GM23338 (cell line): ENCODE results near the gene CDYL. TPM values are rescaled to one million over a fixed set of nuclear protein-coding genes. Genes with fewer than 3 reads are reported as not detected.
A peak's percentile ranks its signal among the peaks of the same experiment; 100 is the strongest.

Source experiments
- ATAC-seq: fragments of 200-7000 bp; cut with Tn5 transposase; 3 replicates; pipeline ENCODE4 v1.9.1; 2020
- DNase-seq: peaks from one replicate; pipeline ENCODE4 v3.0.0-alpha.2; 2015; ENCODE audit warnings: low spot score
- H2AFZ ChIP-seq: fragments of 200-600 bp; sonication (generic); 2 replicates; pipeline ENCODE4 v1.8.0; 2016; ENCODE audit warnings: antibody characterized with exemption, mild to moderate bottlenecking, moderate library complexity
- H3F3A ChIP-seq: fragments of 200-600 bp; sonication (generic); replicated peaks from 2 replicates; pipeline ENCODE4 v1.8.0; 2017; ENCODE audit warnings: antibody characterized with exemption, mixed run types, low read depth
- H3K27ac ChIP-seq: fragments of 200-600 bp; sonication (generic); 2 replicates; pipeline ENCODE4 v1.6.1; 2016; ENCODE audit warnings: low read depth
- H3K27me3 ChIP-seq: fragments of 200-600 bp; sonication (generic); 2 replicates; pipeline ENCODE4 v1.8.0; 2016; ENCODE audit warnings: mild to moderate bottlenecking, mixed run types, moderate library complexity; ENCODE audit not compliant: insufficient read depth
- H3K36me3 ChIP-seq: fragments of 200-600 bp; sonication (generic); 2 replicates; pipeline ENCODE4 v1.8.0; 2016; ENCODE audit warnings: mild to moderate bottlenecking; ENCODE audit not compliant: insufficient read depth
- H3K4me1 ChIP-seq: fragments of 200-600 bp; sonication (generic); 2 replicates; pipeline ENCODE4 v1.8.0; 2016; ENCODE audit warnings: mild to moderate bottlenecking, moderate library complexity; ENCODE audit not compliant: insufficient read depth
- H3K4me2 ChIP-seq: fragments of 200-600 bp; sonication (generic); 2 replicates; pipeline ENCODE4 v1.7.1; 2017; ENCODE audit warnings: mixed run types
- H3K4me3 ChIP-seq: fragments of 200-600 bp; sonication (generic); 2 replicates; pipeline ENCODE4 v1.6.1; 2016; ENCODE audit warnings: mixed run types
- H3K79me2 ChIP-seq: fragments of 200-600 bp; sonication (generic); replicated peaks from 2 replicates; pipeline ENCODE4 v1.8.0; 2017; ENCODE audit warnings: mild to moderate bottlenecking; ENCODE audit not compliant: insufficient read depth
- H3K9me2 ChIP-seq: fragments of 200-600 bp; sonication (generic); 2 replicates; pipeline ENCODE4 v1.8.0; 2017; ENCODE audit not compliant: insufficient read depth
- H4K20me1 ChIP-seq: fragments of 200-600 bp; sonication (generic); replicated peaks from 2 replicates; pipeline ENCODE4 v1.8.0; 2017; ENCODE audit warnings: mild to moderate bottlenecking; ENCODE audit not compliant: insufficient read depth
- H3K27ac Mint-ChIP-seq: 2 replicates; pipeline ENCODE4 v1.8.0; 2020; ENCODE audit warnings: inconsistent platforms, mild to moderate bottlenecking, moderate library complexity, mixed read lengths
- H3K27me3 Mint-ChIP-seq: 3 replicates; pipeline ENCODE4 v1.8.0; 2022; ENCODE audit warnings: low read depth, mild to moderate bottlenecking, moderate library complexity, mixed read lengths, inconsistent platforms; ENCODE audit not compliant: insufficient read depth, poor library complexity
- H3K36me3 Mint-ChIP-seq: 3 replicates; pipeline ENCODE4 v1.8.0; 2021; ENCODE audit warnings: low read depth, mild to moderate bottlenecking, inconsistent platforms, moderate library complexity, mixed read lengths
- H3K4me1 Mint-ChIP-seq: 3 replicates; pipeline ENCODE4 v1.8.0; 2020; ENCODE audit warnings: mild to moderate bottlenecking, inconsistent platforms, mixed read lengths
- H3K4me3 Mint-ChIP-seq: 3 replicates; pipeline ENCODE4 v1.8.0; 2021; ENCODE audit warnings: moderate library complexity, mild to moderate bottlenecking, inconsistent platforms, mixed read lengths
- H3K9me3 Mint-ChIP-seq: 3 replicates; pipeline ENCODE4 v1.8.0; 2020; ENCODE audit warnings: moderate library complexity, mild to moderate bottlenecking, inconsistent platforms, mixed read lengths
- ETS1 ChIP-seq: IDR thresholded peaks from 2 replicates; pipeline ENCODE4 v1.6.1; 2016; ENCODE audit warnings: antibody characterized with exemption
- EZH2phosphoT487 ChIP-seq: fragments of 200-600 bp; sonication (generic); IDR thresholded peaks from one replicate; pipeline ENCODE4 v1.8.1; 2018; ENCODE audit warnings: antibody characterized with exemption; ENCODE audit not compliant: unreplicated experiment
- NANOG ChIP-seq: IDR thresholded peaks from 2 replicates; pipeline ENCODE4 v1.6.1; 2016; ENCODE audit warnings: antibody characterized with exemption, borderline replicate concordance
- POLR2AphosphoS5 ChIP-seq: IDR thresholded peaks from 2 replicates; pipeline ENCODE4 v1.6.1; 2016; ENCODE audit warnings: antibody characterized with exemption, low read depth
- ZNF114 ChIP-seq: fragments of 250-450 bp; sonication (Bioruptor Pico); IDR thresholded peaks from 2 replicates; pipeline ENCODE4 v1.5.0; 2020; ENCODE audit warnings: mild to moderate bottlenecking, moderate library complexity
- polyA plus RNA-seq: library from polyadenylated mRNA; unstranded; fragments of >200 nt; fragmentation: Nextera tagmentation; extraction: Ambion mirVana; gene quantifications from 2 replicates; pipeline ENCODE4 v1.2.1, GENCODE V29; 2016
- total RNA-seq: library from RNA; depleted of rRNA; stranded (reverse); fragments of >200 nt; shearing (Covaris generic); gene quantifications from 2 replicates; pipeline ENCODE4 v1.2.3, GENCODE V29; 2014
- TF ChIP-seq, protein P1 (sequence below): IDR thresholded peaks from one replicate; pipeline ENCODE4 v1.6.1; 2018; ENCODE audit warnings: antibody characterized with exemption; ENCODE audit not compliant: unreplicated experiment
- TF ChIP-seq, protein P2 (sequence below), 2 experiments: fragments of 200-600 bp in 1 of 2; sonication (generic) in 1 of 2; conservative IDR thresholded peaks; 2 replicates each; pipeline versions ENCODE4 v1.5.1 to v1.6.1; 2016 to 2017; ENCODE audit warnings: antibody characterized with exemption in 2 of 2, low read depth in 2 of 2, mild to moderate bottlenecking in 2 of 2, moderate library complexity in 1 of 2

The CDYL gene
- total and polyA plus RNA-seq, 2 experiments from 2014 or later: 67.2 to 128 TPM

DNA sequence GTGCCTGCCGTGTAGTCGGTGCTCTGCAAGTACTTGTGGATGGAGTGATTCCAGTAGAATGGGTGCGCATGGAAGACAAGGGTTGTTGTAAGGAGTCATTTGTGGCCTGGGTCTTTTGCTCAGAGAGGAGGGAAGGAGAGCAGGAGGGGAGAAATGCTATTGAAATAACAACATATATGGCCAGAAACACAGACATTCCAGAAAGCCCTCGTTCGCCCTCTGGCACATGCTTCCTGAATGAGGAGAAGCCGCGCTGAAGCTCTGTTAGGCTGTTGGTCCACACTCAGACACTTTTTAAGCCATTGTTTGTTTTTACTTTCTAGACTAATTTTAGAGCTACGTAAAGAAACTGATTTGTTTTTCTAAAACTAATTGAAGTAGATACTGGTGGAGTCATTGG is 120.2 kb downstream of the CDYL start:
- Mint-ChIP-seq H3K27ac (peak overlapping the region; percentile 25; the same call in 1 of the 2 replicates), H3K36me3 (peaks cover 76% of the 10 kb centered on the region), H3K9me3 (peaks cover 3% of the 10 kb centered on the region; the same call in 1 of the 3 replicates), H3K27me3 (peaks cover 15% of the 10 kb centered on the region), H3K4me3 (no peak overlapping the region), H3K4me1 (peaks cover 28% of the 10 kb centered on the region)
- Histone ChIP-seq H3K27ac (peak overlapping the region; percentile 74; the same call in 1 of the 2 replicates), H3K4me3 (no peak overlapping the region), H3K36me3 (no peaks in the 10 kb centered on the region), H3K79me2 (peaks cover 82% of the 10 kb centered on the region), H2AFZ (no peak overlapping the region), H3K4me1 (no peaks in the 10 kb centered on the region), H4K20me1 (peaks cover 51% of the 10 kb centered on the region), H3K27me3 (no peaks in the 10 kb centered on the region), H3K4me2 (no peak overlapping the region), H3F3A (peaks cover 13% of the 10 kb centered on the region), H3K9me2 (no peaks in the 10 kb centered on the region)
- DNase-seq (no peak), ATAC-seq (no peak)
- TF ChIP-seq EZH2phosphoT487 (no peak), NANOG (no peak), ETS1 (no peak)
- TF ChIP-seq, protein P1, sequence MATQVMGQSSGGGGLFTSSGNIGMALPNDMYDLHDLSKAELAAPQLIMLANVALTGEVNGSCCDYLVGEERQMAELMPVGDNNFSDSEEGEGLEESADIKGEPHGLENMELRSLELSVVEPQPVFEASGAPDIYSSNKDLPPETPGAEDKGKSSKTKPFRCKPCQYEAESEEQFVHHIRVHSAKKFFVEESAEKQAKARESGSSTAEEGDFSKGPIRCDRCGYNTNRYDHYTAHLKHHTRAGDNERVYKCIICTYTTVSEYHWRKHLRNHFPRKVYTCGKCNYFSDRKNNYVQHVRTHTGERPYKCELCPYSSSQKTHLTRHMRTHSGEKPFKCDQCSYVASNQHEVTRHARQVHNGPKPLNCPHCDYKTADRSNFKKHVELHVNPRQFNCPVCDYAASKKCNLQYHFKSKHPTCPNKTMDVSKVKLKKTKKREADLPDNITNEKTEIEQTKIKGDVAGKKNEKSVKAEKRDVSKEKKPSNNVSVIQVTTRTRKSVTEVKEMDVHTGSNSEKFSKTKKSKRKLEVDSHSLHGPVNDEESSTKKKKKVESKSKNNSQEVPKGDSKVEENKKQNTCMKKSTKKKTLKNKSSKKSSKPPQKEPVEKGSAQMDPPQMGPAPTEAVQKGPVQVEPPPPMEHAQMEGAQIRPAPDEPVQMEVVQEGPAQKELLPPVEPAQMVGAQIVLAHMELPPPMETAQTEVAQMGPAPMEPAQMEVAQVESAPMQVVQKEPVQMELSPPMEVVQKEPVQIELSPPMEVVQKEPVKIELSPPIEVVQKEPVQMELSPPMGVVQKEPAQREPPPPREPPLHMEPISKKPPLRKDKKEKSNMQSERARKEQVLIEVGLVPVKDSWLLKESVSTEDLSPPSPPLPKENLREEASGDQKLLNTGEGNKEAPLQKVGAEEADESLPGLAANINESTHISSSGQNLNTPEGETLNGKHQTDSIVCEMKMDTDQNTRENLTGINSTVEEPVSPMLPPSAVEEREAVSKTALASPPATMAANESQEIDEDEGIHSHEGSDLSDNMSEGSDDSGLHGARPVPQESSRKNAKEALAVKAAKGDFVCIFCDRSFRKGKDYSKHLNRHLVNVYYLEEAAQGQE: no peak
- TF ChIP-seq, protein P2, sequence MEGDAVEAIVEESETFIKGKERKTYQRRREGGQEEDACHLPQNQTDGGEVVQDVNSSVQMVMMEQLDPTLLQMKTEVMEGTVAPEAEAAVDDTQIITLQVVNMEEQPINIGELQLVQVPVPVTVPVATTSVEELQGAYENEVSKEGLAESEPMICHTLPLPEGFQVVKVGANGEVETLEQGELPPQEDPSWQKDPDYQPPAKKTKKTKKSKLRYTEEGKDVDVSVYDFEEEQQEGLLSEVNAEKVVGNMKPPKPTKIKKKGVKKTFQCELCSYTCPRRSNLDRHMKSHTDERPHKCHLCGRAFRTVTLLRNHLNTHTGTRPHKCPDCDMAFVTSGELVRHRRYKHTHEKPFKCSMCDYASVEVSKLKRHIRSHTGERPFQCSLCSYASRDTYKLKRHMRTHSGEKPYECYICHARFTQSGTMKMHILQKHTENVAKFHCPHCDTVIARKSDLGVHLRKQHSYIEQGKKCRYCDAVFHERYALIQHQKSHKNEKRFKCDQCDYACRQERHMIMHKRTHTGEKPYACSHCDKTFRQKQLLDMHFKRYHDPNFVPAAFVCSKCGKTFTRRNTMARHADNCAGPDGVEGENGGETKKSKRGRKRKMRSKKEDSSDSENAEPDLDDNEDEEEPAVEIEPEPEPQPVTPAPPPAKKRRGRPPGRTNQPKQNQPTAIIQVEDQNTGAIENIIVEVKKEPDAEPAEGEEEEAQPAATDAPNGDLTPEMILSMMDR (conservative IDR thresholded peaks at IDR 0.05; ENCODE audit: low read depth in 2 of 2): no peak

DNA sequence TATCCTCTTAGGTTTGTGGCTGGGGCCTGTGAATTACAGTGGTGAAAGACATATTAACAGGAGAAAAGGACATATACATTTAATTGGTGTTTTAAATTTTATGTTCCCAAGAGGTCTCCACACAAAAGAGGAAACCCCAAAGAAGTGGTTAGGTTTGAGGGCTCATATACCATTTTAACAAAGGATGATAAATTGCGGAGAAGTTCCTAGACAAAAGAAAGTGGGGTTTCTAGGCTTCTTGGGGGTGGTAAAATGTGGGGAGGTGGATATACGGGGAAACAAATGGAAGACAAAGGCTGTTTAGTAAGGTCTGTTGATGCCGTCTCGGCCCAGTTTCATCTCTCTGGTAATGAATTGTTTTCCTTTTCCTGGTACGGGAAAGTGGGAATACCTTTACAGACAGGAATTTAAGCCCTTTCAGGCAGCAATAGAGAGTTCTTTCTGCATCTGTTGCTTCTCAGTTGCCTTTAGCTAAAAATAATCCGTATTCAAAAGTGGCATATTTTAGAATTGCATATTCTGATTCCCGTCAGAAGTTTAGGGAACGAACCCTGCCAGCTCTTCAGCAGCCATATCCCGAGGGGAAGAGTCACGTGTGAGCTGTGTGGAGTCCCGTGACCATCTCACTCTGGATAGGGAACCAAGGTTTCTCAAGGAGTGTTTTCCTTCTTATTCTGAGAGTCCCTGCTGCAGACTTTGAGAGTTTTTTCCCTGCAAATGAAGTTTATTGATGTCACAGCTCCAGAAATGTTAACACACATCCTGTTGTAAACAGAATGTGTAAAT is 123.2 kb downstream of the CDYL start:
- Histone ChIP-seq H3K4me3 (no peak overlapping the region), H2AFZ (no peak overlapping the region), H3K79me2 (peaks cover 89% of the 10 kb centered on the region), H3F3A (peaks cover 5% of the 10 kb centered on the region), H3K4me1 (peaks cover 3% of the 10 kb centered on the region), H3K27ac (no peak overlapping the region), H3K4me2 (no peak overlapping the region), H4K20me1 (peaks cover 49% of the 10 kb centered on the region), H3K9me2 (no peaks in the 10 kb centered on the region), H3K36me3 (no peaks in the 10 kb centered on the region), H3K27me3 (no peaks in the 10 kb centered on the region)
- TF ChIP-seq ZNF114 (no peak), ETS1 (no peak), POLR2AphosphoS5 (no peak), NANOG (no peak)
- TF ChIP-seq, protein P2 (conservative IDR thresholded peaks at IDR 0.05; ENCODE audit: low read depth in 2 of 2): no peak
- ATAC-seq (no peak), DNase-seq (no peak)
- Mint-ChIP-seq H3K27me3 (peaks cover 4% of the 10 kb centered on the region), H3K4me1 (peaks cover 46% of the 10 kb centered on the region), H3K36me3 (peaks cover 57% of the 10 kb centered on the region), H3K4me3 (no peak overlapping the region), H3K9me3 (peaks cover 3% of the 10 kb centered on the region; the same call in 1 of the 3 replicates), H3K27ac (0 out of 2 replicates have a peak overlapping the region, but pooled peaks have one; percentile 61)
